H1 (cell line): ENCODE measurements around the gene ANXA2.

ENCODE experiments used
- CHD2 ChIP-seq: IDR thresholded peaks from 2 replicates; pipeline ENCODE4 v1.6.1; 2012; ENCODE audit warnings: low read length, improper control_type of control experiment
- EZH2 ChIP-seq: fragments of 200-600 bp; sonication (generic); IDR thresholded peaks from 2 replicates; pipeline ENCODE4 v1.7.1; 2012; ENCODE audit warnings: low read depth, mild to moderate bottlenecking, moderate library complexity, low read length, inconsistent platforms; ENCODE audit not compliant: severe bottlenecking
- FOSL1 ChIP-seq: IDR thresholded peaks from 2 replicates; pipeline ENCODE4 v1.6.1; 2011; ENCODE audit warnings: mild to moderate bottlenecking, low read depth, low read length, moderate library complexity; ENCODE audit not compliant: insufficient read depth
- GABPA ChIP-seq: IDR thresholded peaks from 2 replicates; pipeline ENCODE4 v1.6.1; 2011; ENCODE audit warnings: mild to moderate bottlenecking, low read length, moderate library complexity, borderline replicate concordance; ENCODE audit not compliant: insufficient read depth
- NRF1 ChIP-seq: IDR thresholded peaks from 2 replicates; pipeline ENCODE4 v1.6.1; 2011; ENCODE audit warnings: mild to moderate bottlenecking, low read depth, low read length, improper control_type of control experiment
- POLR2AphosphoS5 ChIP-seq: IDR thresholded peaks from 2 replicates; pipeline ENCODE4 v1.6.1; 2011; ENCODE audit warnings: low read depth, low read length
- RBBP5 ChIP-seq: IDR thresholded peaks from 2 replicates; pipeline ENCODE4 v1.7.1; 2012; ENCODE audit warnings: low read depth, mild to moderate bottlenecking, inconsistent platforms, low read length, moderate library complexity, borderline replicate concordance
- ZNF274 ChIP-seq: IDR thresholded peaks from 2 replicates; pipeline ENCODE4 v1.7.0; 2012; ENCODE audit warnings: low read length, borderline replicate concordance; ENCODE audit errors: extremely low read depth
- TF ChIP-seq, protein P1 (sequence below), 3 experiments: IDR thresholded peaks; 1 replicate in 2 of 3; 2 replicates in 1 of 3; pipeline versions ENCODE4 v1.5.1 to v1.6.1; 2011; ENCODE audit warnings: low read length in 3 of 3, mild to moderate bottlenecking in 3 of 3, inconsistent platforms in 2 of 3, low read depth in 1 of 3, moderate library complexity in 1 of 3; ENCODE audit not compliant: insufficient read depth in 1 of 3; ENCODE audit errors: control extremely low read depth in 1 of 3
- TF ChIP-seq, protein P2 (sequence below): IDR thresholded peaks from 2 replicates; pipeline ENCODE4 v1.6.1; 2012; ENCODE audit warnings: inconsistent platforms

DNA sequence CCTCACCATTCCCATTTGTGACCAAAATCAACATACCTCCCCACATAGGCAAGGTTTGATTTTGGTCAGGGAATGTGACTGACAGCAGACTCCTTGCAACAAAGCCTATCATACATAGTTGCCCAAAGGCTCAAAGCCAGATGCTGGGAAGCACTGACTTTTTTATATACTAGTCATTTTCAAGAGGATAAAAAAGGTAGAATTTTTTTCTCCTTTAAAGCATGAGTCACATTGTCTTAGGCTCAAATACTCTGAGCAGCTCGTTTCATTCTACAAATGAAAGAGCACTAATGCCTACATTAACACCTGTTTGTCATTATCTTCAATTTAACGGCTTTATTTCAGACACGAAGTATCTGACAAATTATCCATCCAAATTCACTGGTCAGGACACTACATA lies 45.0 kb upstream of the ANXA2 start:
- no peak for TF ChIP-seq ZNF274
- TF ChIP-seq, protein P1, sequence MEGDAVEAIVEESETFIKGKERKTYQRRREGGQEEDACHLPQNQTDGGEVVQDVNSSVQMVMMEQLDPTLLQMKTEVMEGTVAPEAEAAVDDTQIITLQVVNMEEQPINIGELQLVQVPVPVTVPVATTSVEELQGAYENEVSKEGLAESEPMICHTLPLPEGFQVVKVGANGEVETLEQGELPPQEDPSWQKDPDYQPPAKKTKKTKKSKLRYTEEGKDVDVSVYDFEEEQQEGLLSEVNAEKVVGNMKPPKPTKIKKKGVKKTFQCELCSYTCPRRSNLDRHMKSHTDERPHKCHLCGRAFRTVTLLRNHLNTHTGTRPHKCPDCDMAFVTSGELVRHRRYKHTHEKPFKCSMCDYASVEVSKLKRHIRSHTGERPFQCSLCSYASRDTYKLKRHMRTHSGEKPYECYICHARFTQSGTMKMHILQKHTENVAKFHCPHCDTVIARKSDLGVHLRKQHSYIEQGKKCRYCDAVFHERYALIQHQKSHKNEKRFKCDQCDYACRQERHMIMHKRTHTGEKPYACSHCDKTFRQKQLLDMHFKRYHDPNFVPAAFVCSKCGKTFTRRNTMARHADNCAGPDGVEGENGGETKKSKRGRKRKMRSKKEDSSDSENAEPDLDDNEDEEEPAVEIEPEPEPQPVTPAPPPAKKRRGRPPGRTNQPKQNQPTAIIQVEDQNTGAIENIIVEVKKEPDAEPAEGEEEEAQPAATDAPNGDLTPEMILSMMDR (IDR thresholded peaks at IDR 0.05; ENCODE audit: control extremely low read depth in 1 of 3, insufficient read depth in 1 of 3, low read depth in 1 of 3, low read length in 3 of 3): no peak
- TF ChIP-seq POLR2AphosphoS5: no peak
- no peak for TF ChIP-seq CHD2
- TF ChIP-seq, protein P2, sequence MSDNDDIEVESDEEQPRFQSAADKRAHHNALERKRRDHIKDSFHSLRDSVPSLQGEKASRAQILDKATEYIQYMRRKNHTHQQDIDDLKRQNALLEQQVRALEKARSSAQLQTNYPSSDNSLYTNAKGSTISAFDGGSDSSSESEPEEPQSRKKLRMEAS: no peak
- no peak for TF ChIP-seq NRF1
- no peak for TF ChIP-seq FOSL1
- TF ChIP-seq GABPA: no peak
- no peak for TF ChIP-seq RBBP5
- no peak for TF ChIP-seq EZH2
